Thyroid gland (tissue), 4 donors: Measurements from ENCODE around the gene TRABD2B.

ENCODE experiments used
- CTCF ChIP-seq, 6 experiments: fragments of 200-600 bp in 3 of 6; fragments of 450-650 bp in 3 of 6; sonication (generic) in 3 of 6; IDR thresholded peaks; one replicate each; pipeline ENCODE4 v1.5.1; 2016 to 2019; ENCODE audit warnings: antibody characterized with exemption in 6 of 6, mild to moderate bottlenecking in 2 of 6, inconsistent platforms in 1 of 6, moderate library complexity in 1 of 6
- POLR2A ChIP-seq, 2 donors: fragments of 450-650 bp; IDR thresholded peaks; one replicate each; pipeline ENCODE4 v1.6.1; 2017; ENCODE audit warnings: antibody characterized with exemption in 2 of 2, mild to moderate bottlenecking in 2 of 2, moderate library complexity in 1 of 2

GRCh38 chr1:47759251-47759935, 237.8 kb downstream of the TRABD2B start:
- no peak for TF ChIP-seq CTCF (IDR thresholded peaks at IDR 0.05)
- no peak for TF ChIP-seq POLR2A (IDR thresholded peaks at IDR 0.05)
